HG02840 (cell line): Measurements from ENCODE around the gene PIEZO1.

Experiments
- ATAC-seq: cut with Tn5 transposase; IDR thresholded peaks from one replicate; pipeline ENCODE4 v1.9.1; 2021; ENCODE audit warnings: mild to moderate bottlenecking, moderate library complexity, moderate number of reproducible peaks; ENCODE audit not compliant: unreplicated experiment, low FRiP score

PIEZO1 gene

DNA sequence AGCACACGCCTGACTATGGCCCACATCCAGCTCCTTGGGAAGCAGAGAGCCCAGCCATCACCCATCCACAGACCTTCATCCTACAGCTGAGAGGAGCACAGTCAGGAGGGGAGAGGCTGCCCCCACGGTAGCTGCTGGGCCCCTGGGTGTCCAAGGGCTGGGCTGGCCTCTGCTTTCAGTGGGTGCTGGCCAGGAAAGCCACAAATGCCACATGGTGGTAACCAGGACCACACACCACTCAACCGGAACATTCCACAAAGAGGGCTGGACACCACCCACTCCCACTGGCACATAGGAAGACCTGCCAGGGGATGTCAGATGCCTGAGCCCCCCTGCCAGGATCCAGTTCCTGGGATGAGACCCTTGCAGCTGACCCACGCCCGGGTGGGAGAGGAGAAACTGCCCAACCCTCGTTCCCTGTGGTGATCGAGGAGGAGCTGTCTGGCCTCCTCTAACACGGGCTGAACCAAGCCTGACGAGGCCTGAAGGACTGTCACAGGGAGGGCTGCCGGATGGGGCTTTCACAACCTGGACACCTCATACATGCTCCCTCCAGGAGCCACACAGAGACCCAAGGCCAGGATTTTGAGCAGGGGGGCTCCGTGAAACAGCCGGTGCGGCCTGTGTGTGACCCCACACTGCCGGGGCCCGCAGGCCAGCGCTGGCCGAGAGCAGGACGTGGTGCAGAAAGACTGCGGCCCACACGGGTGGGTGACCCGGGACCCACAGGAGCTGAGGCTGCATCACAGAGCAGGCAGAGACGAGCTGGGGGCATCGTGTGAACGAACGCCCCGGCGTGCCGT is 30.7 kb downstream of the PIEZO1 start:
- ATAC-seq, result no peak

DNA sequence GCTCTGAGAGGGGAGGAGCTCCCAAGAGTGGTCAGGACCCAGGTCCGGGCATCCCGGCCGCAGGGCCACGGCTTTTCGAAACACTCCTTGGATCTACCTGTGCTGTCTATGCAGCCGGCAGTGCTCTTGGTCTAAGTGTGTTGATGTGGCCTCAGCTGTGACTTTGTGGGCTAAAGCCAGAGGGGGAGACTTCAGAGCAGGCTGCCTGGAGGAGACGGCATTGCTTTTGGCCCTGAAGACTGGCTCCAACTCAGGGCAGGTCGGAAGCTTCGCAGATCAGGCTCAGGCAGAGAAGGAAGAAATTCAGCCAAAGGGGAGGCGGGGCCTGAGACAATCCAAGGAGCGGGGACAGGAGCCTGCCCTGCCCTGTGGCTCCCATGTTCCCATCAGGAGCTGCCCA is 31.4 kb downstream of the PIEZO1 start:
- no peak for ATAC-seq

DNA sequence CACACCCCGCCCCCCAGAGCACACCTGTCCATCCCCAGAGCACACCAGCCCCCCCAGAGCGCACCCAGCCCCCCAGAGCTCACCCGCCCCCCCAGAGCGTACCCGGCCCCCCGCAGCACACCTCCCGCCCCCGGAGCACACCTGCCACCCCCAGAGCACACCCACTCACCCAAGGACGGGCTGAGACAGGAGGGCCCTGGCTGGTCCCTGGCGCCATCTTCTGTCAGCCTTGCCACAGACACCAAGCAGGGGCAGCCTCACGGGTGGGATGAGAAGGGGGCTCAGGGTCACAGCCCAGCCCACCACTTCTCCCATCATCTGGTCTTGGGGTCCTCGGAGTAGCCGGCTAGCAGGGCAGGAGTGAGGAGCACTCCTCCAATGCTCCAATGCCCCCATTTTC is 31.8 kb downstream of the PIEZO1 start:
- no peak for ATAC-seq

DNA sequence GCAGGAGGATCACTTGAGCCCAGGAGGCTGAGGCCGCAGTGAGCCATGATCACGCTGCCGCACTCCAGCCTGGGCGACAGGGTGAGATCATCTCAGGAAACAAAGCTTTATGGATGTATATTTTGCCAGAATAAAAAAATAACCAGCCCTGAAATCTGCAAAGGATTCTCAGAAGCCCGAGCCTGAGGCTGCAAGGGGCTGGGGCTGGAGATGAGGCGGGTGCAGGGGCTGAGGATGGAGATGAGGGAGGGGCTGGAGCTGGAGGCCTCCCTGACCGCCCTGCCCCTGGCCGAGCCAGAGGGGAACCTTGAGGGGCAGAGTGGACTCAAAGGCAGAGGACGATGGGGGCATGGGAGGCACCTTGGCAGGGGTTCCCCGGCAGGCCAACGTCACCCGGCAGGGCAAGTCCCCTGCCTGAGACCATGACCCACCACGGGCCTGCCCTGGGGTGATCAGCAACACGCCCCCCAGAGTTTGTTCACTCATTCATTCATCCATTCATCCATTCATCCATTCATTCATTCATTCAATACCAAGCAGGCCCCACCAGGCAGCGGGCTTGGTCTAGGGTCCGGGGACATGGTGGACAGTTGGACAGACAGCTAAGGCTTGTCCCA is 32.5 kb downstream of the PIEZO1 start:
- no peak for ATAC-seq

DNA sequence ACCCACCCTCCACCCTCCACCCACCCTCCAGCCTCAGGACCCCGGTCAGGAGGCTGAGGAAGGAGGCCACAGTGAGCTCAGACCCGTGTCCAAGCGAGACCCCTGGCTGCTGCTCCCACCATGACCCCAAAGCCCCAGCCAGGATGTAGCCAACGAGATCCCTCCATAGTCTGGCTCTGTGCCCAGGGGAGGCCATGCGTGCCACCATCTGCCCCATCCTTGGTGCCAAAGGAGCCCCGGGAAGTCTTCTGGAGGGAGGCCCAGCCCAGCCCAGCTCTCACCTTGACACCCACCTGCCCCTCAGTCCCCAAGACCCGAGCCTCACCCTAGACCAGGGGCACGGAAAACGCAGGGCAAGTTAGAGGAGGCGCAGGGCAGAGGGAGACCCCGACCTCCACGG is 34.2 kb downstream of the PIEZO1 start:
- no peak for ATAC-seq

DNA sequence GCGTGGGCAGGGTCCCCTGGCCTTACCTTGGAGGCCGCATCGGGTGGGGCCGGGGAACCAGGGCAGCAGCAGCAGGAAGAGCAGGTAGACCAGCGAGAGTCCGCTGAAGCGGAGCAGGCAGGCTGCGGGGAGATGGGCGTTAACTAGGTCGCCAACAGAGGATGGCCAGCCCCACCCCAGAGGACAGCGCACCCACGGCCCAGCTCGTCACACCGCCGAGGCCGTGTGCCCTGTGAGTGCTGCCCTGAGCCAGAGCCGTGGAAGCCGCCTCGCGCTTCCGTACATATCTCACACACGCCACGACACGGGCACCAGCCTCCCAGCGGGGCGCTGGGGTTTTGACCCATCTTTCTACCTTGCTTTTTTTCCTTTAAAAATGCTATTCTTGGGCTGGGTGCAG is 35.7 kb downstream of the PIEZO1 start:
- no peak for ATAC-seq

DNA sequence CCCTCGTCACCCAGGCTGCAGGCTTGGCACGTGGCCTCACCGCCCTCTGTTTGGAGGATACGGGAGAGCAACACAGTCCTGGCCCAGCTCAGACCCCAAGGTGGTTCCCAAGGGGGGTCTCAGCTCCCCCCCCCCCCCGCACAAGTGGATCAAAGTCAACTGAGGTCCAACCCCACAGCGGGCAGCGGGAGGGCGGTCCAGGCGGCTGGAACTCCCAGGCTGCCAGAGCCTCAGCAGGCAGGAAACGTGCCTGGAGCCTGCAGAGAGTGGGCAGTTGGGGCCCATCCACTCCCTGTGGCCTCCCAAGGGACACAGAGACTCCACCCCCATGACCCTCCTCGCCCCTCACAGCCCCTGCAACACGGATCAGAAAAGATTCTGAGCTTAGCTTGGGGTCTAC is 36.7 kb downstream of the PIEZO1 start:
- no peak for ATAC-seq

DNA sequence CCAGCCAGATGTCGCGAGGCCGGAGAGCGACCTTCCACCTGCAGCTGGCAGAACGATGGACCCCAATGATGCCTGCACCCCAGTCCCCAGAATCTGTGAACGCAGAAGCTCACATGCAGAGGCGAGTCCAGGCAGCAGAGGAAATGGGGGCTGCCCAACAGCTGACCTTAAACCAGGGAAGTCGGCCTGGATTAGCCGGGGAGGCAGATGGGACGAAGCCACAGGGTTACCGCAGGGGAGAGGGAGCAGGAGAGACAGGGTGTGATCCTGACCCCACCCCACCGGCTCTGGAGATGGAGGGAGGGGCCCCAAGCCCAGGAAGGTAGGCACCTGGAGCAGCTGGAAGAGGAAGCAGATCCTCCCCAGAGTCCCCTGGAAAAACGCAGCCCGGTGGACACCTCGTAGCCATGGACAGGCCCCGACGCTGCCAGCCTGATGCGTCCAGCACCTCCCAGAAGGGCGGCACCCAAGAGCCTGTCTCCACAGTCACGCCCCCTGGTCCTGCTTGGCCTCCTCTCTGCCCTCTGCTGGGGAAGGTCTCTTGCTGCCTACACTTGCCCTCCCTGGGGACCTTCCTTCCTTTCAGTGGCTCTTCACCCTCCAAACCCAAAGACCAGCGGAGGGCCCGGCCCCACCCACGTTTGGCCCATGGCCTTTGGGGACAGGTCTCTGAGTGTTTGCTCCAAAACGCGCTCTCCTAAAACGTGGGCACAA is 37.3 kb downstream of the PIEZO1 start:
- no peak for ATAC-seq

DNA sequence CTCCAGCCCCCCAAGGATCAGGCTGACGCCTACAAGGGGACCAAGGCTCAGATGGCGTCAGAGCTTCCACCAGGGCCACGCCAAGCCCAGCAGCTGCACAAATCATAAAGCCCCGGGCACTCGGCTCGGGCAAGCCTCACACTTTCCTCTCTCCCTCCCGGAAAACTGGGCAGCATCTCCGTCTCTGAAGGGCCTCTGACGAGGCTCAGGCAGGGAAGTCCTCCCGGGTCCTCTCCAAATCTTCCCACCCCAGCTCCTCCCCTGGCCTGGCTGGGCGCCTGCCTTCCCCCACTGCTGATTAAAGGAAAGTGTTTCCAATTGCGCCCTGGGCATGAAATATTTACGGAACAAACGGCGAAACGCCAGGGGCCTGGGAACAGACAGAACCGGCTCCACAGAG is 38.5 kb downstream of the PIEZO1 start:
- ATAC-seq, result no peak

DNA sequence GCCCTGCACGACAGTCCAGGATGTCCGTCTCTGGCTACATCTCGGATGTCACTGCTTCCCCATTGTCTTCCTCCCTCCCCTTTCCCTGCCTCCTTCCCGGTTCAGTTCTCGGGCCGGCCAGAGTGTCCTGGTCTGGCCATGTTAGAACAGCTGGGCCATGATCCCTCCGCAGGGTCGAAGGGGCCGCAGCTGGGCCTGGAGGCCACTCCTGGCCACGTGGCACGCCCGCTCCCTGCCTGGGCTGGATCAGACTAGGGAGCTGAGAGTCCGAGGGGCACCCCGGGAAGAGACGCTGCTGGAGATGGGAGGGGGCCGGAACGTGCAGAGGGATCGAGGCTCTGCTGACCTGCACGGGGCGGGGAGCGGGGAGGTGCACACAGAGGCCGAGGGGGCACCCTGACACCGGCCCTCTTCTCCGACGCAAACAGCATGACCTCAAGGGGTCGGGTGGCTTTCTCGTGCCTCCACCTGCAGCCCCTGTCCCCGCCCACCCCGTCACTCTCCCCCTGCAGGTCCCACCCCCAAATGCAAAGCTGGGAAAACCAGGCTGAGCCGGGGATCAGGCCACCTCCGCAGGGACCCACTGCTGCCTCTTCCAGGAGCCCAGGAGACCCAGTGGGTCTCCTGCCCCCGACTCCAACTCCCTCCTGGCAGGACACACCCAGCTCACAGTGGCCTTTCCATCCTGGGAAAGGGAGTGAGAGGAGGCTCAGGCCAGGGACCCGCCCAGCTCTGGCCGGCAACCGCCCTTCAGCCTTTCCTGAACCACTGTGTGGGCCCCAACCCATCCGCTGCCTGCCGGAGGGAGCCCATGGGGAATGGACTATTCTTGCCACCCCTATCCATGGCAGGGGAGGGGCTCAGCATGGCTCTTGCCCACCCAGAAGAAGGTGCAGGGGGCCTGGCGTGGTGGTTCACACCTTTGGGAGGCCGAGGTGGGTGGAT is 40.2 kb downstream of the PIEZO1 start:
- ATAC-seq, result no peak

DNA sequence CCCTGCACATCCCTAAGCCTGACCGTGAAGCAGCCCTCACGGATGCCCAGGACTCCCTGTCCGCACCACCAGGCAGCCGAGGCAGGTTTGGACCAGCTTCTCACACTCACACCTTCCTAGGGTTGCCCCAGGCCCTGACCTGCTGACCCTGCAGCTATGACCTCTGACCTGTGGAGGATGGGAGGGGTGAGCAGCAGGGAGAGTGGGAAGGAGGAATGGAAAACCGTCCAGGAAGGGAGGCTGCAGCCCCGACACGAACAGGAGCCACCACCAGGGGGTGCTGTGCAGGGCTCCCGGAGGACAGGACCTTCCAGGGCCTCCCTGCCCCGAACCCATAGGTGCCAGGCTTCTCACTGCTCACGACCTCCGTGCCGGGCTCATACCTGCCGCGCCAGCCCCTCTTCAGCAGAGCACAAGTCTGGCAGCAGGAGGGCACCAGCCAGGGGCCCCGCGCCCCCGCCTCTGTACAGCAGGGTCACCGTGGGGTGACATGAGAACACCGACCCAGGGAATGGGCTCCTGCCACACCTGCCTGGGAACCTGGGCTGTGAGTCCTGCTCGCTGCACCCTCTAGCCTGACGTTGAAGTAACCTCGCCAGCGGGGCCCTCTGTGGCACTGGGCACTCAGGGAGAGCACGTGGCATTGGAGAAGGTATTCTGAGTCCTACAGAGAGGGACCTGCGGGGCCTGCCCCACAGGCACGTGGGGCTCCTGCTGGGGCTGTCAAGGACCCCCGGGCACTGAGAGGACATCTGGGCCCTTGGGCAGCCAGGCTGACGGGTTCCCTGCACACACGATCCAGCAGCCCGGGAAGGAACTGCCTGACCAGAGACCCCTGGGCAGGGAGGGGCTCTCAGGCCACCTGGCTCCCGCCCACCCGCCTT is 41.1 kb downstream of the PIEZO1 start:
- ATAC-seq, result no peak

DNA sequence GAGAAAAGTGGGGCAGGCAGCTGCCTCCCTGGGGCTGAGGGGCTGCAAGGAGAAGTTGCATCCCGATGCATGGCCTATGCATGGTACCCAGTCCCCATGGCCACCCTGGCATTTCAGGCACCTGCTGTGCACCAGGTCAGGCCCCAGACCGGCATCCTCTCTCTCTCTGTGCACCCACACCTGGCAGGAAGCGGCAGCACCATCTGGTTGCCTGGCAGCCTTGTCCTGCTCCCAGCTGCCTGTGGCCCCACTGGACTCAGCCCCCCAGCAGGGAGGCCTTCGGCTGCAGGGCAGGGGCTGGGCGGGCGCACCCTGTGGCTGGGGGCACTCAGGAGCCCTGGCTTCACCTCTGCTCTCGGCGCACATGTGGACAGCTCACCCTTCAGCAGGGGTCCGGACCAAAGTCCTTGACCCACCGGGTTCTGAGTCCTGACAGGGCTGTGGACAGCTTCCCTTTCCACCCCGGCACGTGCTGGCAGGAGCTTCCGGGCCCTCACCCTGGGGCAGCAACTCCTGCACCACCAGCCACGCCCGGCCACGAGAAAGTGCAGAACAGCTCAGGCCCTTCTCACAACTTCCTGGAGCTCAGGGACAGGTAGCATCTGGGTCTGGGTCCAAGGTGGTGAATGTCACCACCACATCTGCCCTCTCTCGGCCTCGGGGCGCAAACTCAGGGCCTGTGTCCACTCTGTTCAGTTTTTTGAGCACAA is 42.0 kb downstream of the PIEZO1 start:
- no peak for ATAC-seq

DNA sequence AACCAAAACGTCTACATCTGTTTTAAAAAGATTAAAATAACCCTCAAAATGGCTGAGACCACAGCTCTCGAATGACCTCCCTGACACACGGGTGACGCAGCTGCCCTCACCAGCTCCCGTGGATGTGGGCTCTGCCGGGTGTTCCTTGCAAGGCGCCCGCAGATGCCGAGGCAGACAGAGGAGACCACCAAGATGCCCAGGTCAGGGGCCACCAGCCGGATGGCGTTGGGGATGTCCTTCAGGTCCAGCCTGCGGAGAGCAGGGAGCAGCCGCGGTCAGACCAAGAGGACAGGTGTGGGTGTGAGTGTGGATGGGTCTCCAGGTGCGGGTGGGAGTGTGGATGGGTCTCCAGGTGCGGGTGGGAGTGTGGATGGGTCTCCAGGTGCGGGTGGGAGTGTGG is 43.7 kb downstream of the PIEZO1 start:
- no peak for ATAC-seq

DNA sequence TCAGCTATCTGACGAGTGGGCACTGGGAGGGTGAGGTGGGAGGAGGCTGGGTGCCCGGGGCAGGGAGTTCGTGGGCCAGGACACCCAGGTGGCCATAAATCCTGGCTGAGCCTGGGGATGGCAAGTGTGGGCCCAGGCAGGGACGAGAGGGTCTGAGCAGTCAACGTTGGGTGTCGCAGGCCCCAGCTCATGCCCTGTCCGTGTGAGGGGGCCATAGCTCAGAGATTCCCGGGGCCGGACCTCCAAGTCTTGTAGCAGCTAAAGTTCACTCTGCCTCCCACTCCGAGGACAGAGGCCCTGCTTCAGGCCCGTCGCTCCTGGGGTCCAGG is 44.3 kb downstream of the PIEZO1 start:
- ATAC-seq, result no peak

DNA sequence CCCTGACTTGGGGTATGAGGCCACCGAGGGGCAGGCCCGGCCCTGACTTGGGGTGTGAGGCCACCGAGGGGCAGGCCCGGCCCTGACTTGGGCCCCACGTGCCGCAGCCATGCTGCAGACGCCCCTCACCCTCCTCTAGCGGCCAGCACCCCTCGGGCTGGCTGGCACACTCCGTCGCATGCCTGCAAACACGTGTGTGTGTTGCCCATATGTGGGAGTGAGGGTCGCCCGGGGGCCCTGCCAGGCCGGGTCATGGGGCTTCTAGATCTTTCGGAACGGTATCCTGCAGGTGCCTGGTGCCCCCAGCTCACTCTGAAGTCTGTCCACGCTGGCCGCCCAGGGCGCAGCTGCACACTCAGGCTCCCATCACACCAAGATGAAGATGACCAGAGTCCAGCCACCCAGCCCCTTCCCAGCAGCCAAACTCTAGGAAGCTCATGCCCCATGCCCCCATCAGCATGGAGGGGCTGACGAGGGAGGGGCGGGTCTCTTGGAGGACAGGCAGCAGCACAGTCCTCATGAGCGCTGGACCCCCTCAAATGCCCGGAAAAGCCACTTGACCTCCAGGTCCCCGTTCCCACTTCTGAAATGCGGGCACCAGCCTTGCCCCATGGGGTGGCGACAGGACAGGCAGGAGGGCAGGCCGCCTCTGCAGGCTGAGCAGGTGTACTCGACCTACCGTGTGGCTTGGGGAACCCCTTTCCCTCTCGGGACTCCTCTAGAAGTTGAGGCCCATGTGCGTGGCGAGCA is 44.9 kb downstream of the PIEZO1 start:
- ATAC-seq, result no peak

DNA sequence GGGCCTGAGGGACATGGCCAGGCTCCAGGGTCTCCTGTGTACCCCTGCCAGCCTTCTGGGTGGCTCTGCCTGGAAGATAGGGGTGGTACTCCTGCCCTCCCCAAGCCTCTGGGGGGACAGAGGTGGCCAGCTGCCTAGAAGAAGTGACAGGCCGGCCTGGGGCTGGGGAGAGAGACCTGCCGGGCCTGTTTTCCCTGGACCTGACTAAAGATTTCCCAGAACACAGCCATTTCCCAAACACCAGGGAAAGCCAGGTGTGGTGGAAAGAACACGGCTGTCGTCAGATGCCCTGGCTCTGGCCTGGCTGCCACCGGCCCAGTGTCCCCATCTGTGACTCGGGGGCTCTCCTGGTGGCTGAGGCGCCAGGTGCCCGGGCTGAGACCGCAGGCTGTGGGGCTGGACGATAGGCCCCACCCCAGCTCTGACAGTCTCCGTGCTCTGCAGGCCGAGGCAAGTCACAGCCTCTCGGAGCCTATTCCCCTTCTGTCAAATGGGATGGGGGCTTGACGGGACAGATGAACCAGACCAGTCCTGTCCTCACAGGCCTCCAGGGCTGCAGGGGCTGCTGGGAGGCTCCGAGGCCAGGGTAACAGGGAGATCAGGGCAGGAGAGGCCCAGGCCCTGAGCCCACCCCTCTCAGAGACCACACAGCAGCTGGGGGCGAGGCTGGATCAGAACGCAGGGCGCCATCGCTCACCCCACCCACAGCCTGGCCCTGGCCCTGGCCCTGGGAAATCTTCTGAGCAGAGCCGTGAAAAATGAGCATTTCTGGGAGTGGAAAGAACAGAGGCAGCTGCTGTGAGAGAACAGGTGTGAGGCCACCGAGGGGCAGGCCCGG is 45.7 kb downstream of the PIEZO1 start:
- no peak for ATAC-seq
